CD4-positive, alpha-beta T cell treated with Interleukin-15 for 1 hour (primary cell): ENCODE measurements around the gene MIB2.

Source experiments
- DNase-seq: peaks from one replicate; pipeline ENCODE4 v3.0.0-alpha.2; 2020

MIB2 gene

GRCh38 chr1:1616045-1616790 is 918 bp downstream of the MIB2 start:
- DNase-seq = peak; percentile 54

- no peak for DNase-seq
These were observed 1.5 kb downstream of the MIB2 start for GRCh38 chr1:1616838-1617237.

DNA sequence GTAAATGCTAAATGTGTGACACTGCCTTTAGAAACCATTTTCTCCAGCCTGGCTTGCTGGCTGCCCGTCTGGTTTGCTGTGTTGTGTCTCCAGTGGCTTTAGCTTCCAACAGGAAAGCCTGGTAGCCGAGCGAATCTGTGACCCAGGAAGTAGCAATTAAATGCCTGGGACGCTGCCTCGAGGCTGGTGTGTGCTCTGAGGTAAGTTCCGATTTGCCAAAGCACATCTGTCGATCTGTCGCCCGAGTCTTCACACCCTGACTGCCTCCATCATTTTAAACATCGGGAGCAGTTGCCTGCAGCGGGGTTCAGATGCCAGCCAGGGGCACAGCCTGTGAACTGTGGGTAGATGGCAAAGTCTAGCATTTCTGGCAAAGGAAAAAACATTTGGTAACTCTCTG is 2.2 kb downstream of the MIB2 start:
- DNase-seq = no peak

GRCh38 chr1:1617925-1618324 is 2.6 kb downstream of the MIB2 start:
- DNase-seq = no peak

DNA sequence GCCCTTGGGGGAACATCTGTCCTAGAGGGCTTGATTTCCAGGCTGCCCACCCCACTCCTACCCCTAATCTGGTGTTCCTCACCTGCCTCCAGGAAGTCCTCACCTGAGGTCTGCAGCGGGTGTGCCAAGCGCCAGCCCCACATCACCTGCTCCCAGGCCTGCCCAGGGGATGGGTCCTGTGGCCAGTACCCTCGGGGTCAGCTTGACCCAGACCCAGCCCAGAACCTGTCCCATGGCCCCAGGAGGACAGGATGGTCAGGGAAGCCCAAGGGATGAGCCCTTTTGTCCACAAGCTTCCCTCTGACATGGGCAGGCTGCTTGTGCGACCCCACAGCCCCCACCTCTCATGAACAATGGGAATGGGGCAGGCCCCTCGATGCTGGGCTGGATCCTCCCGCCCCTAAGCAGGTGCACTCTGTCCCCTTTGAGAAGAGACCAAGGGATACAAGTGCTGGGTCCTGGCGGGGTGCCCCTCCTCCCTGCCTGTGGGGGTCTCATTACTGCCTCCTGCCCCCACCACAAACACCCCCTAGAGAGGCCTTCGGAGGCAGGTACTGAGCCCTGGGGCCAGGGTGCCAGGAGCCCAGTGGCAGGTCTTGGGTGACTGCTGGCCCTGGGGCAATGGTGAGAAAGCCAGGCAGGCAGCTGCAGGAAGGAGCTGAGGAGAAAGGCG is 3.2 kb downstream of the MIB2 start:
- DNase-seq = no peak

GRCh38 chr1:1619917-1620361 is 4.6 kb downstream of the MIB2 start:
- DNase-seq = no peak

GRCh38 chr1:1620433-1621139 is 5.3 kb downstream of the MIB2 start:
- no peak for DNase-seq

- no peak for DNase-seq
These were observed 6.1 kb downstream of the MIB2 start for GRCh38 chr1:1621173-1622009.

GRCh38 chr1:1622010-1622787 is 6.9 kb downstream of the MIB2 start:
- DNase-seq = no peak

GRCh38 chr1:1622788-1623094 is 7.4 kb downstream of the MIB2 start:
- DNase-seq = no peak

- DNase-seq = no peak
These were observed 7.9 kb downstream of the MIB2 start for GRCh38 chr1:1623181-1623630.

DNA sequence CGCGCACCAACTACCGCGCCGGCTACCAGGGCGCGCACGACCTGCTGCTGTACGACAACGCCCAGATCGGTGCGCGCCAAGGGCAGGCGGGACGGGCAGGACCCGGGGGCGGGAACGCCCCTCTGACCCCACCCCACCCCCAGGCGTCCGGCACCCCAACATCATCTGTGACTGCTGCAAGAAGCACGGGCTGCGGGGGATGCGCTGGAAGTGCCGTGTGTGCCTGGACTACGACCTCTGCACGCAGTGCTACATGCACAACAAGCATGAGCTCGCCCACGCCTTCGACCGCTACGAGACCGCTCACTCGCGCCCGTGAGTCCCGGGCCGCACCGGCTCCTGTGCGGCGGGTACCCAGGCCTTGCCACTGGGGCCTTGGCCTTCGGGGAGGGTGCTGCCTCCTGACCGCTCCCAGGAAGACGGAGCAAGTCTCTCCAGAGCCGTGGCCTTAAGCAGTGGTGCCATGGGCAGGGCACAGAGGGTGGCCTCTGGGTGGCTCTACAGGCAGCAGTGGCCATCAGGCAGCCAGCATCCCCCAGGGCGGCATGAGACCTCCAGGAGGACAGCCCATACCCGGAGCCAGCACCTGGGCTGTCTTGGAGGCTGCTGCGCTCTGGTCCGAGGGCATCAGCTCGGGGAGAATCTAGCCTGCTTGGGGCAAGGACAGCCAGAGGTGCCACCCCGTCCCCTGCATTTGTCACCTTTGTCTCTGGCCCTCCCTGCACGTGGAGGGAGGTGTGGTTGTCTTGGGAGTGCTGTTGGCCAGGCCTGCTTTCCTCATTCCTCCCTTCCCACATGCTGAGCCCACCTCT is 8.5 kb downstream of the MIB2 start:
- DNase-seq = no peak

DNA sequence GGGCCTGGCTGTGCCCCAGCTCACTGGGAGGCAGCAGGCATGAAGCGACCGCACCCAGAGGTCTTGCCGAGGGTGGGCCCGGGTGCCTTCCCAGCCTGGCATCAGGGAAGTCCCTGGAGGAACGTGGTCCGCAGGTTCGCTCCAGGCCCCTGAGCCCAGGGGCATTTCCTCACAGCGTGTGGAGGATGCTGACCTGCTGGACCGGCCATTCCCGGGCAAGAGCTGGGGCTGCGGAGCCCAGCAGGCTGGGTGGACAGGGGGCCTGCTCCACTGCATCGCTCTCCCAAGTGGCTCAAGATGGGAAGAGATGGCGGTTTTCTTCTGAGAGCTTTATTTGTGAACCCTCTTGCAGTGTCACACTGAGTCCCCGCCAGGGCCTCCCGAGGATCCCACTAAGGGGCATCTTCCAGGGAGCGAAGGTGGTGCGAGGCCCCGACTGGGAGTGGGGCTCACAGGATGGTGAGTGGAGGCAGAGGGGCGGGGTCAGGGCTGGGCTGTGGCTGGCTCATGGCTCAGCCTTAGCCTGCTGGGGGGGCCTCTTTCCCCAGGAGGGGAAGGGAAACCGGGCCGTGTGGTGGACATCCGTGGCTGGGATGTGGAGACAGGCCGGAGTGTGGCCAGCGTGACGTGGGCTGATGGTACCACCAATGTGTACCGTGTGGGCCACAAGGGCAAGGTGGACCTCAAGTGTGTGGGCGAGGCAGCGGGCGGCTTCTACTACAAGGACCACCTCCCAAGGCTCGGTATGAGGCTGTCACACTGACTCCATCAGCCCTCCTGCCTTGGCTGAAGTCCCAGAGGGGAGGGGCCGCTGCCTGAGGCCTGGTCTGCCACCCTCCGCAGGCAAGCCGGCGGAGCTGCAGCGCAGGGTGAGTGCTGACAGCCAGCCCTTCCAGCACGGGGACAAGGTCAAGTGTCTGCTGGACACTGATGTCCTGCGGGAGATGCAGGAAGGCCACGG is 9.4 kb downstream of the MIB2 start:
- DNase-seq = no peak

DNA sequence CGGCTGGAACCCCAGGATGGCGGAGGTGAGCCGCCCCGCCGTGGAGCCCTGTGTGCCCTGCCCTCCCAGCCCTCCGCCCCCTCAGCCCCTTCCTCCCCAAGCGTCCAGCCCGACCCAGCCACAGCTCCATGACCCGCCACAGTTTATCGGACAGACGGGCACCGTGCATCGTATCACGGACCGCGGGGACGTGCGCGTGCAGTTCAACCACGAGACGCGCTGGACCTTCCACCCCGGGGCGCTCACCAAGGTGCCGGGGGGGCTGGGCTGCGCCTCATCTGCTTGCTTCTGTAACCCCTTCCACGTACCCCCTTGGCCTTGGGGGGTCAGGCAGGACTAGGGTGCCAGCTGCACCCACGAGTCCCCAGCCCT is 10.1 kb downstream of the MIB2 start:
- no peak for DNase-seq

DNA sequence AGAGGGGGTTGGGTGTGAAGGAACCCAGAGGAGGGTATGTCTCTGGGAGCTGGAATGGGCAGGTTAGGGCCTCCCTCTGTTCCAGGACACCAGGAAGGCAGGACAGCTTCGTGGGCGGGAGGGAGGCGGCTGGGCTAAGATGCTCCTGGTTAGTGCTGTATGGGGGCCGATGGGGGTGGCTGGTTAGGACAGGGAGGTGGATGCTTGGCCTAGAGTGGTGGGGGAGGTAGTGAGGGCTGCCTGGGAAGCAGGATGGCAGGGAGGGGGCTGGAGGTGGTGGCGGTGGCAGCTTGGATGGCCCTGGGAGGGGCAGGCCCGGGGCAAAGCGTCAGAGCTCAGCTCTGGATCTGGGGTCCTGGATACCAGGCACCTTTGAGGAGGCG is 10.5 kb downstream of the MIB2 start:
- DNase-seq = no peak

DNA sequence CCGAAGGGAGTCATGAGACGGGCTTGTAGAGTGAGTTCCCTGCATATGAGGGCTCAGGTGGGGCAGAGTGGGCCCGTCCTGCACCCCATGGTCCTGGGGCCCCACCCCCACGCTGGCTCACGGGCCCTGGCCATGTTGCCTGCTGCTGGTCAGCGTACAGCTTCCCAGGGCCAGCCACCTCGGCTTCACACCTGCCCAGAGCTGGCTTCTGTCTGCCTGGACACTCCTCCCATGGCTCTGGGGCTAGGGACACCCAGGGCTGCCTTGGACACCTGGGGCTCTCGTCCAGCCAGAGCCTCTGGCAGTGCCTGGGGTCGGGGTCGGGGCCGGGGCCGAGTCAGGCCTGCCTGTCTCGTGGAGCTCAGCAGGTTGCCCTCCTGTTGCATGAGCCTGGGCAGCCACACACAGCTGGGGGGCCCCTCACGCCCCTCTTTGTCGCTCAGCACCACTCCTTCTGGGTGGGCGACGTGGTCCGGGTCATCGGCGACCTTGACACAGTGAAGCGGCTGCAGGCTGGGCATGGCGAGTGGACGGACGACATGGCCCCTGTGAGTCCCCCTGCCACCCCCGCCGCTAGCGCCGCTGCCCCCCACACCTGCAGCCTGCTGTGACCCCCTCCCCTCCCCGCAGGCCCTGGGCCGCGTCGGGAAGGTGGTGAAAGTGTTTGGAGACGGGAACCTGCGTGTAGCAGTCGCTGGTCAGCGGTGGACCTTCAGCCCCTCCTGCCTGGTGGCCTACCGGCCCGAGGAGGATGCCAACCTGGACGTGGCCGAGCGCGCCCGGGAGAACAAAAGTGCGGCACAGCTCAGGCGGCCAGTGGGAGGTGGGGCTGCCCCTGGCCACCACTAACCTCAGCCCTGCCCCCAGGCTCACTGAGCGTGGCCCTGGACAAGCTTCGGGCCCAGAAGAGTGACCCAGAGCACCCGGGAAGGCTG is 11.2 kb downstream of the MIB2 start:
- DNase-seq = no peak

- no peak for DNase-seq
These were observed 12.0 kb downstream of the MIB2 start for GRCh38 chr1:1627261-1627828.

DNA sequence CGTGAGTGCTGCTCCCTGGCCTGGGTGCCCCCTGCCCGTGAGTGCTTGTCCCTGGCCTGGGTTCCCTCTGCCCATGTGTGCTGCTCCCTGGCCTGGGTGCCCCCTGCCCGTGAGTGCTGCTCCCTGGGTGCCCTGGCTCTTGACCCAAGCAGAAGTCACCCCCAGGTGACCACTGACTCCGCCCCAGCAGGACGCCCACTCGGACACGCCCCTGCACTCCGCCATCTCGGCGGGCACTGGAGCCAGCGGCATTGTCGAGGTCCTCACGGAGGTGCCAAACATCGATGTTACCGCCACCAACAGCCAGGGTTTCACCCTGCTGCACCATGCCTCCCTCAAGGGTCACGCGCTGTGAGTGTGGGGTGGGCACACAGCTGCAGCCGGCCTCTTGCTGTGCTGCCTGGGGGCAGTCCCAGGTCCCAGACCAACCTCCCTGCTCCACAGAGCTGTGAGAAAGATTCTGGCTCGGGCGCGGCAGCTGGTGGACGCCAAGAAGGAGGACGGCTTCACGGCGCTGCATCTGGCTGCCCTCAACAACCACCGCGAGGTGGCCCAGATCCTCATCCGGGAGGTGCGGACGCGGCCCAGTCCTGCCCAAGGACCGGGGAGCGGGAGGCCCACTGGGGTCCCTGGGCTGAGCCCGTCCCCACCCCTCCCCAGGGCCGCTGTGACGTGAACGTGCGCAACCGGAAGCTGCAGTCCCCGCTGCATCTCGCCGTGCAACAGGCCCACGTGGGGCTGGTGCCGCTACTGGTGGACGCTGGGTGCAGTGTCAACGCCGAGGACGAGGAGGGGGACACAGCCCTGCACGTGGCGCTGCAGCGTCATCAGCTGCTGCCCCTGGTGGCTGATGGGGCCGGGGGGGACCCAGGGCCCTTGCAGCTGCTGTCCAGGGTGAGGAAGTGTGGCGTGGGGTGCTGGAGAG is 12.8 kb downstream of the MIB2 start:
- DNase-seq = no peak
